IMR-90 (cell line): ENCODE results near the gene SOD1.

Experiments
- MAFK ChIP-seq: IDR thresholded peaks from 2 replicates; pipeline ENCODE4 v1.6.1; 2012; ENCODE audit warnings: low read depth, low read length, improper control_type of control experiment
- NFE2L2 ChIP-seq: fragments of 150-350 bp; IDR thresholded peaks from 2 replicates; pipeline ENCODE4 v1.6.1; 2016; ENCODE audit warnings: low read depth, mild to moderate bottlenecking, low read length
- POLR2A ChIP-seq: IDR thresholded peaks from 2 replicates; pipeline ENCODE4 v1.6.1; 2012; ENCODE audit warnings: mild to moderate bottlenecking, low read depth, low read length
- SMC3 ChIP-seq: fragments of 150-350 bp; IDR thresholded peaks from 2 replicates; pipeline ENCODE4 v1.6.1; 2016; ENCODE audit warnings: low read depth, mild to moderate bottlenecking, antibody characterized with exemption, low read length, moderate library complexity
- USF2 ChIP-seq: fragments of 150-350 bp; IDR thresholded peaks from 2 replicates; pipeline ENCODE4 v1.6.1; 2017; ENCODE audit warnings: mild to moderate bottlenecking, antibody characterized with exemption, low read length, low read depth
- TF ChIP-seq, protein P1 (sequence below): conservative IDR thresholded peaks from 2 replicates; pipeline ENCODE4 v1.5.1; 2012; ENCODE audit warnings: mild to moderate bottlenecking, low read depth, low read length, improper control_type of control experiment

- no peak for TF ChIP-seq POLR2A
- TF ChIP-seq, protein P1, sequence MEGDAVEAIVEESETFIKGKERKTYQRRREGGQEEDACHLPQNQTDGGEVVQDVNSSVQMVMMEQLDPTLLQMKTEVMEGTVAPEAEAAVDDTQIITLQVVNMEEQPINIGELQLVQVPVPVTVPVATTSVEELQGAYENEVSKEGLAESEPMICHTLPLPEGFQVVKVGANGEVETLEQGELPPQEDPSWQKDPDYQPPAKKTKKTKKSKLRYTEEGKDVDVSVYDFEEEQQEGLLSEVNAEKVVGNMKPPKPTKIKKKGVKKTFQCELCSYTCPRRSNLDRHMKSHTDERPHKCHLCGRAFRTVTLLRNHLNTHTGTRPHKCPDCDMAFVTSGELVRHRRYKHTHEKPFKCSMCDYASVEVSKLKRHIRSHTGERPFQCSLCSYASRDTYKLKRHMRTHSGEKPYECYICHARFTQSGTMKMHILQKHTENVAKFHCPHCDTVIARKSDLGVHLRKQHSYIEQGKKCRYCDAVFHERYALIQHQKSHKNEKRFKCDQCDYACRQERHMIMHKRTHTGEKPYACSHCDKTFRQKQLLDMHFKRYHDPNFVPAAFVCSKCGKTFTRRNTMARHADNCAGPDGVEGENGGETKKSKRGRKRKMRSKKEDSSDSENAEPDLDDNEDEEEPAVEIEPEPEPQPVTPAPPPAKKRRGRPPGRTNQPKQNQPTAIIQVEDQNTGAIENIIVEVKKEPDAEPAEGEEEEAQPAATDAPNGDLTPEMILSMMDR = no peak
- no peak for TF ChIP-seq NFE2L2
- TF ChIP-seq MAFK = no peak
- TF ChIP-seq SMC3 = no peak
- no peak for TF ChIP-seq USF2
Observed at GRCh38 chr21:31711745-31712285, 52.3 kb downstream of the SOD1 start.
